HFF-Myc (cell line): ENCODE data around the gene MRPS5.

Source experiments
- DNase-seq: peaks from one replicate; pipeline ENCODE4 v3.0.0-alpha.2; 2011; ENCODE audit warnings: low read depth; ENCODE audit errors: extremely low read depth
- H3K4me3 ChIP-seq: replicated peaks from 2 replicates; pipeline ENCODE4 v1.5.1; 2011; ENCODE audit warnings: low read depth, mild to moderate bottlenecking, control low read depth, low read length
- TF ChIP-seq, protein P1 (sequence below): IDR thresholded peaks from 2 replicates; pipeline ENCODE4 v1.5.1; 2012; ENCODE audit warnings: mild to moderate bottlenecking, low read depth, low read length, control low read depth; ENCODE audit errors: missing control alignments

MRPS5 gene

DNA sequence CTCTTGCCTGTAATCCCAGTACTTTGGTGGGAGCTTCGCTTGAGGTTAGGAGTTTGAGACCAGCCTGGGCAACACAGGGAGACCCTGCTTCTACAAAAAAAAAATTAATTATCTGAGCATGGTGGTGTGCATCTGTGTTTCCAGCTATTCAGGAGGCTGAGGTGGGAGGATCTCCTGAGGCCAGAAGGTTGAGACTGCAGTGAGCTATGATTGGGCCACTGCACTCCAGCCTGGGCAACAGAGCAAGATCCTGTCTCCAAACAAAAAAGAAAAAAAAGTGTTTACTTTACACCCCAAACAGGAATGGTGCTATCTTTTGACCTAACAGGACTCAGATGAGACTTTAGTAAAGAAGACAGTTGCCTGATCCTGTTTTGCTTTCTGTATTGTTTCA, 60.5 kb downstream of the MRPS5 start:
- DNase-seq: no peak
- no peak overlapping the region for H3K4me3 ChIP-seq
- TF ChIP-seq, protein P1, sequence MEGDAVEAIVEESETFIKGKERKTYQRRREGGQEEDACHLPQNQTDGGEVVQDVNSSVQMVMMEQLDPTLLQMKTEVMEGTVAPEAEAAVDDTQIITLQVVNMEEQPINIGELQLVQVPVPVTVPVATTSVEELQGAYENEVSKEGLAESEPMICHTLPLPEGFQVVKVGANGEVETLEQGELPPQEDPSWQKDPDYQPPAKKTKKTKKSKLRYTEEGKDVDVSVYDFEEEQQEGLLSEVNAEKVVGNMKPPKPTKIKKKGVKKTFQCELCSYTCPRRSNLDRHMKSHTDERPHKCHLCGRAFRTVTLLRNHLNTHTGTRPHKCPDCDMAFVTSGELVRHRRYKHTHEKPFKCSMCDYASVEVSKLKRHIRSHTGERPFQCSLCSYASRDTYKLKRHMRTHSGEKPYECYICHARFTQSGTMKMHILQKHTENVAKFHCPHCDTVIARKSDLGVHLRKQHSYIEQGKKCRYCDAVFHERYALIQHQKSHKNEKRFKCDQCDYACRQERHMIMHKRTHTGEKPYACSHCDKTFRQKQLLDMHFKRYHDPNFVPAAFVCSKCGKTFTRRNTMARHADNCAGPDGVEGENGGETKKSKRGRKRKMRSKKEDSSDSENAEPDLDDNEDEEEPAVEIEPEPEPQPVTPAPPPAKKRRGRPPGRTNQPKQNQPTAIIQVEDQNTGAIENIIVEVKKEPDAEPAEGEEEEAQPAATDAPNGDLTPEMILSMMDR: no peak

DNA sequence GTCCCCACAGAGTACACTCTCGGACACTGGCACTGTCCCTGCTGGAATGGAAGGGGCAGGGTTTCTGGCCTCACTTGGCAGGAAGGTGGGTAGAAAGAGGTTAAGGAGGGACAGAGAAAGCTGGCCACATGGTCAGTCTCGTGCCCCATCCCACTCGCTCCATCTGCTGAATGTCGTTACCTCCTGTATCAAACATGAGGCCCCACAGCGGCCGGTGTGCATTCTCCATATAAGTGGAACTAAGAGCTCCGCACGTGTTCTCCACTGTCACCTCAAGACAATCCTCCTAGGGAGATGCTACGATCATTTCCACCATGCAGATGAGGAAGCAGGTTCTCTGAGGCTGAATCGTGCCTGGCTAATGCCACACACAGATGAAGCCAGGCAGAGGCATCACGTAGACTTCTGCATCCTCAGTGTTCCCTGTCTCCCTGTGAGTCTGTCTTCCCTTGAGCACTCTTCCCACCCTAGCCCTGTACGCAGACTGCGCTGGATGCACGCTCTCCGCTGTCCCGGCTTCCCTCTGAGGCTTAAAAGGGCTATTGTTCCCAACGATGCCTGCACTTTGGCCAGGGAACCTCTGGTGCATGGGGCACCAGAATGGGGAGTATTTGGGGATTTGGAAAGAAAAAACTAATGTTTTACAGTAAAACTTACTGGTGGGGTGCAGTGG, 61.0 kb downstream of the MRPS5 start:
- TF ChIP-seq, protein P1: no peak
- no peak for DNase-seq
- H3K4me3 ChIP-seq: no peak overlapping the region

DNA sequence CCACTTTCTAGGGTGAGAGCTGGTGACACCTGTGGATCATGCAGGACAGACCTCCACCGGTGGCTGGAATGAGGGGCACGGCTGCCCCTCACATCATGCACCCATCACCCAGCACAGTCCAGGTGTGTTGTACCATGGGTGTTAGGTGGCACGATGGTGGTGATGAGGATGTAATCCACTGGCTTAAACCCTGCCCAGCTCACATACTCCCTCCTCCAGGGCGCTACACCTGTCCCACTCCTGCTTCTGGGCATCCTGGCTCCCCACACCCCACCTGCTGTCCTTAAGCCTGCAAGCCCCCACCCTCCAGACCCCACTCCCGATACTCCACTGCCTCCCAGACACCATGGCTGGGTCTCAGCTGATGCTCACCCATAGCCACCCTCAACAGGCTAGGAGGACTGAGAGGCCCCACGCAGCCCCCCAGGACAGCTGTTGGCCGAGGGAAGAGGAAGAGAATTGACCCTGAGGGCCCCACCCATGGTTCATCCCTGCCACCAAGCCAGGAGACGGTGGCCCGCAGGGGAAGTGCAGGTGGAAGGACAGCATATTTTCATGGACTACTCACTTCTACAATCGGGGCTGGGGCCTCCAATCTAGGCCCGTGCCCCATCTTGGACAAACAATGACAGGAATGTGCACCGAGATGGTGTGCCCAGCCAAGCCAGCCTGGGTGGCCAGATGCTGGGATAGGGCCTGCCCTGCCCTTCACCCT, 61.8 kb downstream of the MRPS5 start:
- no peak for DNase-seq
- H3K4me3 ChIP-seq: no peak overlapping the region
- TF ChIP-seq, protein P1: no peak

DNA sequence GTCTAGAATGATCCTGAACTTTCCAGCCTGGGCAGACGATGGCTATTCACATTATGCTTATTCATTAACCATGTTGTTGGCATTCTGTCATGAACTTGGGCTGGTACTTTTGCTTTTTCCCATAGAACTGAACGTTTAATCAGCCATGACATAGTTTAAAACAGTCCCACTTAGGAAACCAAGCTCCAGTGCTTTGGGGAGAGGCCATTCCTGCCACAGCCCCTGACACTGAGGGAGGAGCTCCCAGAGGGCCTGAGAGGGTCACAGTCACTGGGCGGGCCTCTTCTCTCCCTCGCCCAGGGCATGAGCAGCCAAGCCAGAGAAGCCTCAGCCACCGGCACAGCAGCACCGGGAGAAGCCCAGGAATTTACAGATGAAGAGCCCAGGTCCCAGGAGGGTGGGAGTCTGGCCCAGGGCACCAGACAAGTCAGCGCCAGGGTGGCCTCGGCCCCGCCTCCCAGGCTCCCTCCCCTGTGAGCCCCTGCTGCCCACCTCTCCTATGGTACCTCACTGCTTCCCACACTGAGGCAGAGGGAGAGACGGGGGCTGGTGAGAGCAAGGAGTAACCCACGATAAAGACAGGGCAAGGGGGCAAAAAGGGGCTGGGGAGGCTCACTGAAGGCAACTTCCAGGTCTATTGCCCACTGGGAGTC, 62.5 kb downstream of the MRPS5 start:
- no peak for DNase-seq
- no peak overlapping the region for H3K4me3 ChIP-seq
- TF ChIP-seq, protein P1: no peak

DNA sequence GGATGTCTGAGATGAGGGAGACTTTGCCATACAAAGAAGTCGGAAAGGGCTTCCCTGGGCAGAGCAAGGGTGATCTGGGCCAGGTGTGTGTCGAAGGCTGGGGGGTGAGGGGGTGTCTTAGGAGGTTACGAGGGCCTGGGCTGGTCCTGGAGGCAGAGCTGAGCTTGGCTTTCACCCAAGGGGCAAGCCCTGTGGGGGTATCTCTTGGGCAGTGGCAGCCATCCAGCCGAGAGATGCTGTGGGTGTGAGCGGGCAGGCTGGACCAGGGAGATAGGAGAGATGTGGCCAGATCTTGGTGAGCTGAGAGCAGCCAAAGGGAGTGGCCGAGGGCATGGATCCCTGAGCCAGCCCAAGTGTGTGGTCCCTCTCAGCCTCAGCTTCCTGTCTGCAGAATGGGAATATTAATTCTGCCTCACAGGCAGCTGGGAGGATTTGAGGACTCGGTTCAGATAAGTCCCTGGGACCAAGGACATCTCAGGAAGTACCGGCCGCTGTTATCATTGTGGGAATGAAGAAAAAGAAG, 63.1 kb downstream of the MRPS5 start:
- no peak overlapping the region for H3K4me3 ChIP-seq
- TF ChIP-seq, protein P1: no peak
- no peak for DNase-seq

DNA sequence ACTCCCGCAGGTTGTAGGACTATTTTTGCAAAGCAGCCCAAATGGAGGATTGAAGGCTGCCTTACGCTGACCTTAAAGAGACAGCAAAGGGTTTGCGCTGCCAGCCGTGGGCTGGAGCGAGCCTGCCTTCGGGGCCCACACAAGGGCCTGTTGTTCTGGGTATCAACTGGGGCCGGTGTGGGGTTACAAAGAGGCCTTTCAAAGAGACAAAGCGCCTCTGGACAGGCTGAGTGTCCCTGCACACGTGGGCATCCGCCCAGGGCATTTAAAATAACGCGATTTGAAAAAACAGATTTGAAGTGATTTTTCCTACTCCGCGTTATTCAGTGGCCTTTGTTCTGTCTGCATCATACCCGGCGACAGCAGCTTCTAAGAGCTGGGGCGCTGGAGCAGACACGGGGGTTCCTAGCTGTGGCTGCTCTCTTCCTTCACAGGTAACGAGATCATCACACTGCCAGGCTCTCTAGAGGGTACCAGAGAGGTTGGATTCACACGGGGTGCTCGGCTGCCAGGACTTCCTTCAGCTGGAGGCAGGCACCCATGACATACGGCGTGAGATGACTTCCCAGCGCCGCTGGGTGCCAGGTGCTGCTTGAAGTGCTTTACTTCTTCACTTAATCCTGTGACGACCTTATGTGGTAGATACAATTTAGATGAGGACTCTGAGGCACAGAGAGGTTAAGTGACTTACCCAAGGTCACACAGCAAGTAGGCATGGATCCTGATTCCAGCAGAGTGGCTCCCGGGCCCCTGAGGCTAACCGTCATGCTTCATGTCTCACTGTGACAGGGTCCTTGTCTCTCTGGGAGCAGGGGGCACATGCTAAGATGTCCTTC, 63.9 kb downstream of the MRPS5 start:
- DNase-seq: no peak
- TF ChIP-seq, protein P1: no peak
- no peak overlapping the region for H3K4me3 ChIP-seq
